Liver (tissue), 9 donors: ENCODE measurements around the gene STMN1. TPM values are rescaled to one million over a fixed set of nuclear protein-coding genes. Genes with fewer than 3 reads are reported as not detected.

ENCODE experiments used
- DNase-seq: peaks from one replicate; pipeline ENCODE4 v3.0.0-alpha.2; 2017; ENCODE audit warnings: low spot score
- H3K27ac ChIP-seq, 2 donors: one replicate each; pipeline ENCODE4 v1.7.0; 2013; ENCODE audit warnings: inconsistent platforms in 2 of 2, low read length in 2 of 2, control low read depth in 1 of 2, low read depth in 1 of 2, mild to moderate bottlenecking in 1 of 2
- H3K27me3 ChIP-seq, 4 donors: one replicate each; pipeline versions ENCODE4 v1.6.1 to v1.7.0; 2013; ENCODE audit warnings: low read length in 3 of 4, inconsistent platforms in 1 of 4, mild to moderate bottlenecking in 1 of 4, moderate library complexity in 1 of 4; ENCODE audit not compliant: control insufficient read depth in 4 of 4, insufficient read depth in 4 of 4
- H3K36me3 ChIP-seq, 4 donors: one replicate each; pipeline versions ENCODE4 v1.6.1 to v1.7.0; 2013; ENCODE audit warnings: low read length in 3 of 4, mild to moderate bottlenecking in 3 of 4, low read depth in 1 of 4, moderate library complexity in 1 of 4; ENCODE audit not compliant: control insufficient read depth in 4 of 4, insufficient read depth in 3 of 4
- H3K4me1 ChIP-seq, 4 donors: one replicate each; pipeline versions ENCODE4 v1.6.1 to v1.7.0; 2013; ENCODE audit warnings: low read length in 3 of 4, mild to moderate bottlenecking in 3 of 4, moderate library complexity in 1 of 4; ENCODE audit not compliant: control insufficient read depth in 4 of 4, insufficient read depth in 4 of 4
- H3K4me3 ChIP-seq, 3 donors: one replicate each; pipeline versions ENCODE4 v1.6.1 to v1.7.0; 2013; ENCODE audit warnings: low read length in 3 of 3, control low read depth in 1 of 3, low read depth in 1 of 3, mild to moderate bottlenecking in 1 of 3
- H3K9ac ChIP-seq, 2 donors: one replicate each; pipeline ENCODE4 v1.7.0; 2013; ENCODE audit warnings: low read length in 2 of 2, mild to moderate bottlenecking in 2 of 2, moderate library complexity in 2 of 2, control low read depth in 1 of 2, low read depth in 1 of 2
- H3K9me3 ChIP-seq, 4 donors: one replicate each; pipeline versions ENCODE4 v1.6.1 to v1.7.0; 2013; ENCODE audit warnings: low read length in 3 of 4; ENCODE audit not compliant: control insufficient read depth in 4 of 4
- ATF3 ChIP-seq: IDR thresholded peaks from 2 replicates; pipeline ENCODE4 v1.6.1; 2016; ENCODE audit warnings: antibody characterized with exemption
- CTCF ChIP-seq: fragments of 150-350 bp; IDR thresholded peaks from 2 replicates; pipeline ENCODE4 v1.5.1; 2017; ENCODE audit warnings: improper control_type of control experiment, low read depth, low read length; ENCODE audit not compliant: missing input control
- EGR1 ChIP-seq, 2 donors: IDR thresholded peaks; 2 replicates each; pipeline ENCODE4 v1.6.1; 2016 to 2018; ENCODE audit warnings: antibody characterized with exemption in 2 of 2, low read depth in 2 of 2
- FOXA1 ChIP-seq: IDR thresholded peaks from 2 replicates; pipeline ENCODE4 v1.6.1; 2016; ENCODE audit warnings: antibody characterized with exemption
- FOXA2 ChIP-seq: IDR thresholded peaks from 2 replicates; pipeline ENCODE4 v1.6.1; 2016; ENCODE audit warnings: antibody characterized with exemption
- GABPA ChIP-seq, 2 donors: IDR thresholded peaks in 1 of 2; conservative IDR thresholded peaks in 1 of 2; 2 replicates each; pipeline ENCODE4 v1.6.1; 2016; ENCODE audit warnings: antibody characterized with exemption in 2 of 2, mild to moderate bottlenecking in 1 of 2, moderate library complexity in 1 of 2
- HNF4G ChIP-seq: IDR thresholded peaks from 2 replicates; pipeline ENCODE4 v1.6.1; 2016; ENCODE audit warnings: antibody characterized with exemption
- JUND ChIP-seq, 2 donors: IDR thresholded peaks; 2 replicates each; pipeline ENCODE4 v1.6.1; 2016; ENCODE audit warnings: antibody characterized with exemption in 2 of 2
- MAX ChIP-seq: IDR thresholded peaks from 2 replicates; pipeline ENCODE4 v1.6.1; 2016; ENCODE audit warnings: antibody characterized with exemption
- RAD21 ChIP-seq, 2 donors: IDR thresholded peaks; 2 replicates each; pipeline ENCODE4 v1.6.1; 2016; ENCODE audit warnings: antibody characterized with exemption in 2 of 2, mild to moderate bottlenecking in 2 of 2
- RXRA ChIP-seq, 2 donors: IDR thresholded peaks; 2 replicates each; pipeline ENCODE4 v1.6.1; 2017 to 2018; ENCODE audit warnings: antibody characterized with exemption in 2 of 2, mild to moderate bottlenecking in 1 of 2
- SP1 ChIP-seq: IDR thresholded peaks from 2 replicates; pipeline ENCODE4 v1.6.1; 2018; ENCODE audit warnings: antibody characterized with exemption, mild to moderate bottlenecking
- TAF1 ChIP-seq: conservative IDR thresholded peaks from 2 replicates; pipeline ENCODE4 v1.6.1; 2016; ENCODE audit warnings: antibody characterized with exemption, mild to moderate bottlenecking
- YY1 ChIP-seq: IDR thresholded peaks from 2 replicates; pipeline ENCODE4 v1.6.1; 2016; ENCODE audit warnings: antibody characterized with exemption, mild to moderate bottlenecking
- ZBTB33 ChIP-seq: IDR thresholded peaks from 2 replicates; pipeline ENCODE4 v1.6.1; 2016; ENCODE audit warnings: antibody characterized with exemption
- WGBS: extraction: QIAGEN DNeasy Blood & Tissue Kit; methylation state at CpG from one replicate; pipeline ENCODE4 v1.1.7; 2013; 5-methylcytosine and 5-hydroxymethylcytosine counted together
- polyA plus RNA-seq, 2 donors: library from polyadenylated mRNA; stranded (reverse) in 1 of 2; unstranded in 1 of 2; fragments of 200-250 nt in 1 of 2; fragments of >200 nt in 1 of 2; fragmentation: Nextera tagmentation in 1 of 2; extraction: Ambion mirVana in 1 of 2; gene quantifications; one replicate each; pipeline versions ENCODE4 v1.2.1 to v1.2.3, GENCODE V29; 2013 to 2015
- total RNA-seq, 2 donors: library from RNA; depleted of rRNA; stranded (reverse); fragments of >200 nt; gene quantifications; one replicate each; pipeline ENCODE4 v1.2.3, GENCODE V29; 2014
- donor health status: healthy.
- donor health status: healthy.
- donor health status: healthy.
- donor health status: healthy.
- donor health status: healthy.

The STMN1 gene
- total and polyA plus RNA-seq, 4 donors, result 0.75 to 40.1 (median 17.8) TPM

- Histone ChIP-seq H3K9ac (no peak overlapping the region), H3K27me3 (no peaks in the 10 kb centered on the region), H3K4me1 (no peaks in the 10 kb centered on the region), H3K36me3 (peaks cover 0 to 4% (median under 1%) of the 10 kb centered on the region in 4 donors), H3K4me3 (no peak overlapping the region), H3K27ac (no peak overlapping the region), H3K9me3 (peaks cover 0 to under 1% (median 0%) of the 10 kb centered on the region in 4 donors)
- 80% methylated on average over 4 of the region's 4 CpGs for WGBS
- no peak for TF ChIP-seq GABPA (IDR thresholded peaks at IDR 0.05 in 1 of 2, conservative IDR thresholded peaks at IDR 0.05 in 1 of 2)
- DNase-seq, result no peak
These were observed 46.7 kb upstream of the STMN1 start for GRCh38 chr1:25952841-25953401.

- DNase-seq, result no peak
- H3K36me3 ChIP-seq, result no peaks in the 10 kb centered on the region
- H3K9me3 ChIP-seq, result no peaks in the 10 kb centered on the region
- H3K4me1 ChIP-seq, result no peaks in the 10 kb centered on the region
- no peak for TF ChIP-seq EGR1 (IDR thresholded peaks at IDR 0.05; ENCODE audit: low read depth in 2 of 2)
- no peak overlapping the region for H3K4me3 ChIP-seq
- no peak overlapping the region for H3K27ac ChIP-seq
- 93% methylated on average over 4 of the region's 4 CpGs for WGBS
- no peak overlapping the region for H3K9ac ChIP-seq
- no peaks in the 10 kb centered on the region for H3K27me3 ChIP-seq
These were observed 42.4 kb upstream of the STMN1 start for GRCh38 chr1:25948641-25949040.

- H3K4me1 ChIP-seq, result no peaks in the 10 kb centered on the region
- no peaks in the 10 kb centered on the region for H3K36me3 ChIP-seq
- no peak for DNase-seq
- H3K9ac ChIP-seq, result no peak overlapping the region
- TF ChIP-seq SP1, result no peak
- TF ChIP-seq CTCF, result no peak
- TF ChIP-seq FOXA2, result no peak
- no peak for TF ChIP-seq RXRA (IDR thresholded peaks at IDR 0.05)
- no peak for TF ChIP-seq MAX
- TF ChIP-seq YY1, result no peak
- TF ChIP-seq ATF3, result no peak
- TF ChIP-seq FOXA1, result no peak
- no peak for TF ChIP-seq GABPA (IDR thresholded peaks at IDR 0.05 in 1 of 2, conservative IDR thresholded peaks at IDR 0.05 in 1 of 2)
- TF ChIP-seq ZBTB33, result no peak
- TF ChIP-seq TAF1, result no peak
- no peak for TF ChIP-seq JUND (IDR thresholded peaks at IDR 0.05)
- TF ChIP-seq RAD21 (IDR thresholded peaks at IDR 0.05), result no peak
- TF ChIP-seq HNF4G, result no peak
- WGBS, result 78% methylated on average over 2 of the region's 2 CpGs
- H3K27me3 ChIP-seq, result no peaks in the 10 kb centered on the region
- H3K4me3 ChIP-seq, result no peak overlapping the region
- H3K9me3 ChIP-seq, result no peaks in the 10 kb centered on the region
- no peak overlapping the region for H3K27ac ChIP-seq
These were observed 40.8 kb upstream of the STMN1 start for GRCh38 chr1:25947027-25947426.
